HuH-7.5 (cell line): ENCODE results near the gene ALDH1A2.

ENCODE experiments used
- DNase-seq: peaks from one replicate; pipeline ENCODE4 v3.0.0; 2011; ENCODE audit warnings: low spot score

Gene ALDH1A2

GRCh38 chr15:57943171-57943570 is 122.3 kb downstream of the ALDH1A2 start:
- DNase-seq, result no peak

- DNase-seq, result no peak
Measured at GRCh38 chr15:57941816-57942215, 123.7 kb downstream of the ALDH1A2 start.

- DNase-seq, result no peak
Measured at GRCh38 chr15:57932348-57932747, 133.2 kb downstream of the ALDH1A2 start.

GRCh38 chr15:57931570-57931969 is 133.9 kb downstream of the ALDH1A2 start:
- no peak for DNase-seq

- DNase-seq, result no peak
Measured at GRCh38 chr15:57927091-57927631, 138.3 kb downstream of the ALDH1A2 start.

- DNase-seq, result no peak
Measured at GRCh38 chr15:57925650-57926049, 139.9 kb downstream of the ALDH1A2 start.

- DNase-seq, result no peak
Measured at GRCh38 chr15:57924598-57924997, 140.9 kb downstream of the ALDH1A2 start.

- DNase-seq, result no peak
Measured at GRCh38 chr15:57923750-57924149, 141.8 kb downstream of the ALDH1A2 start.

- DNase-seq, result no peak
Measured at GRCh38 chr15:57923306-57923705, 142.2 kb downstream of the ALDH1A2 start.

- no peak for DNase-seq
Measured at GRCh38 chr15:57922776-57923175, 142.7 kb downstream of the ALDH1A2 start.

- no peak for DNase-seq
Measured at GRCh38 chr15:57921371-57921770, 144.1 kb downstream of the ALDH1A2 start.

GRCh38 chr15:57920911-57921310 is 144.6 kb downstream of the ALDH1A2 start:
- no peak for DNase-seq

GRCh38 chr15:57919754-57920153 is 145.8 kb downstream of the ALDH1A2 start:
- DNase-seq, result no peak

GRCh38 chr15:57917998-57918397 is 147.5 kb downstream of the ALDH1A2 start:
- no peak for DNase-seq

GRCh38 chr15:57916695-57917094 is 148.8 kb downstream of the ALDH1A2 start:
- DNase-seq, result no peak

GRCh38 chr15:57915827-57916531 is 149.5 kb downstream of the ALDH1A2 start:
- DNase-seq, result no peak

- DNase-seq, result no peak
Measured at GRCh38 chr15:57914350-57915055, 151.0 kb downstream of the ALDH1A2 start.

- no peak for DNase-seq
Measured at GRCh38 chr15:57911247-57911646, 154.3 kb downstream of the ALDH1A2 start.

GRCh38 chr15:57910672-57911071 is 154.8 kb downstream of the ALDH1A2 start:
- no peak for DNase-seq

GRCh38 chr15:57909388-57909787 is 156.1 kb downstream of the ALDH1A2 start:
- no peak for DNase-seq

GRCh38 chr15:57903626-57904025 is 161.9 kb downstream of the ALDH1A2 start:
- DNase-seq, result no peak
